Large intestine (tissue), 1 donor: ENCODE measurements around the gene CREB3. TPM values are rescaled to one million over a fixed set of nuclear protein-coding genes. Genes with fewer than 3 reads are reported as not detected.

ENCODE experiments used
- polyA plus RNA-seq: library from polyadenylated mRNA; unstranded; fragments of 120-200 nt; gene quantifications from one replicate; pipeline ENCODE4 v1.2.1, GENCODE V29; 2013

The CREB3 gene
- polyA plus RNA-seq, 1 donor: 25.4 TPM

Other genes with a start within 250 kb of the CREB3 start
- 12.0 TPM for gene RUSC2, start 242.6 kb upstream of the CREB3 start, polyA plus RNA-seq
- gene TESK1, start 127.4 kb upstream of the CREB3 start, polyA plus RNA-seq: 53.3 TPM
- gene CD72, start 114.3 kb upstream of the CREB3 start, polyA plus RNA-seq: 1.8 TPM
- 0.78 TPM for gene SIT1, start 81.7 kb upstream of the CREB3 start, polyA plus RNA-seq
- not detected for gene RMRP, start 74.6 kb upstream of the CREB3 start, polyA plus RNA-seq
- gene CCDC107, start 74.4 kb upstream of the CREB3 start, polyA plus RNA-seq: 17.6 TPM
- 5.2 TPM for gene ARHGEF39, start 67.5 kb upstream of the CREB3 start, polyA plus RNA-seq
- gene CA9, start 58.7 kb upstream of the CREB3 start, polyA plus RNA-seq: 4.2 TPM
- gene TPM2, start 42.7 kb upstream of the CREB3 start, polyA plus RNA-seq: 463 TPM
- 117 TPM for gene TLN1, start 471 bp upstream of the CREB3 start, polyA plus RNA-seq
- gene GBA2, start 16.6 kb downstream of the CREB3 start, polyA plus RNA-seq: 127 TPM
- gene RGP1, start 16.6 kb downstream of the CREB3 start, polyA plus RNA-seq: 17.2 TPM
- 0.61 TPM for gene MSMP, start 21.6 kb downstream of the CREB3 start, polyA plus RNA-seq
- gene NPR2, start 58.9 kb downstream of the CREB3 start, polyA plus RNA-seq: 15.3 TPM
- 1.4 TPM for gene SPAG8, start 79.6 kb downstream of the CREB3 start, polyA plus RNA-seq
- gene HINT2, start 82.4 kb downstream of the CREB3 start, polyA plus RNA-seq: 29.7 TPM
- gene FAM221B, start 96.1 kb downstream of the CREB3 start, polyA plus RNA-seq: 0.10 TPM
- gene TMEM8B, start 96.6 kb downstream of the CREB3 start, polyA plus RNA-seq: 33.8 TPM
- gene OR13J1, start 137.7 kb downstream of the CREB3 start, polyA plus RNA-seq: 0.21 TPM
- 1.6 TPM for gene HRCT1, start 173.5 kb downstream of the CREB3 start, polyA plus RNA-seq
- 0.84 TPM for gene SPAAR, start 176.8 kb downstream of the CREB3 start, polyA plus RNA-seq
- gene OR2S2, start 225.5 kb downstream of the CREB3 start, polyA plus RNA-seq: not detected